SK-N-MC (cell line): ENCODE results near the gene CALN1.

Experiments used
- DNase-seq: peaks from one replicate; pipeline ENCODE4 v3.0.0-alpha.2; 2011; ENCODE audit warnings: low read depth, low spot score
- H3K27ac ChIP-seq: fragments of 200-600 bp; sonication (generic); 2 replicates; pipeline ENCODE4 v1.5.1; 2016; ENCODE audit warnings: mixed run types
- H3K36me3 ChIP-seq: fragments of 200-600 bp; sonication (generic); 2 replicates; pipeline ENCODE4 v1.6.1; 2017; ENCODE audit warnings: antibody characterized with exemption, low read length, mixed read lengths; ENCODE audit not compliant: insufficient read depth
- H3K4me3 ChIP-seq: fragments of 200-600 bp; sonication (generic); 2 replicates; pipeline ENCODE4 v1.5.1; 2016
- H3K9ac ChIP-seq: fragments of 200-600 bp; sonication (generic); 2 replicates; pipeline ENCODE4 v1.8.0; 2017; ENCODE audit warnings: mixed run types, mixed read lengths; ENCODE audit not compliant: insufficient read length
- H3K9me3 ChIP-seq: fragments of 200-600 bp; sonication (generic); 2 replicates; pipeline ENCODE4 v1.6.1; 2017; ENCODE audit warnings: low read depth, mild to moderate bottlenecking, antibody characterized with exemption, low read length, moderate library complexity, mixed read lengths
- EZH2 ChIP-seq: fragments of 200-600 bp; sonication (generic); IDR thresholded peaks from one replicate; pipeline ENCODE4 v1.6.1; 2017; ENCODE audit warnings: antibody characterized with exemption
- FOXP2 ChIP-seq: optimal IDR thresholded peaks from 2 replicates; pipeline ENCODE3; 2011; ENCODE audit warnings: mild to moderate bottlenecking, moderate library complexity; ENCODE audit not compliant: insufficient read depth; ENCODE audit errors: extremely low read length, control extremely low read depth
- POLR2AphosphoS5 ChIP-seq: IDR thresholded peaks from 2 replicates; pipeline ENCODE4 v1.6.1; 2012; ENCODE audit warnings: mild to moderate bottlenecking, low read depth, low read length, borderline replicate concordance

The CALN1 gene

DNA sequence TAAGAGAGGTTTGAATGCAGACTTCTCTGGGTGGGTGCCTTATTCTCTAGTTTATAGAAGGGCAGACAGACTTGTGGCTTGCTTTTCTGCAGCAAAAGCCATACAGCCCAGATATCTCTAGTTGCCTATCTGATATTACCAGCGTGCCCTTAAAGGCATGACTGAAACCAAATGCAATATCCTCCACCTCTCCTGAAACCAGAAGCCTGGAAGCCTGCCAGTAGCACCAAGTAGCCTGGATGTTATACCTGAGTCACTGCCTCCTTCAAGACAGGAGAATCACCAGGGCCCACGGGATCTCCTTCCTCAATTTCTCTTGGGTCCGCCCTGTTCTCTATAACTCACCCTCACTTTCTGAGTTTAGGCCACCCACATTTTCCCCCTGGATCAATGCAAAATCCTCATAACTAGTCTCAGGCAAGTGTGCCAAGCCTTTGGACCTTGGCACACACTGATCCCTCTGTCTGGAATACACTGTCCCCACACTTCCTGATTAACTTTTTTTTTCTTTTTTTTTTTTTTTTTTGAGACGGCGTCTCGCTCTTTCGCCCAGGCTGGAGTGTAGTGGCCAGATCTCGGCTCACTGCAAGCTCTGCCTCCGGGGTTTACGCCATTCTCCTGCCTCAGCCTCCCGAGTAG is 641.8 kb downstream of the CALN1 start:
- Histone ChIP-seq H3K4me3 (no peak overlapping the region), H3K9me3 (no peaks in the 10 kb centered on the region), H3K27ac (no peak overlapping the region), H3K9ac (no peak overlapping the region), H3K36me3 (no peaks in the 10 kb centered on the region)
- TF ChIP-seq EZH2 (no peak), FOXP2 (no peak), POLR2AphosphoS5 (no peak)
- no peak for DNase-seq

- Histone ChIP-seq H3K27ac (no peak overlapping the region), H3K9ac (no peak overlapping the region), H3K9me3 (no peaks in the 10 kb centered on the region), H3K36me3 (no peaks in the 10 kb centered on the region), H3K4me3 (no peak overlapping the region)
- TF ChIP-seq POLR2AphosphoS5 (no peak), FOXP2 (no peak), EZH2 (no peak)
- no peak for DNase-seq
Observed at GRCh38 chr7:71769326-71769725, 642.8 kb downstream of the CALN1 start.

DNA sequence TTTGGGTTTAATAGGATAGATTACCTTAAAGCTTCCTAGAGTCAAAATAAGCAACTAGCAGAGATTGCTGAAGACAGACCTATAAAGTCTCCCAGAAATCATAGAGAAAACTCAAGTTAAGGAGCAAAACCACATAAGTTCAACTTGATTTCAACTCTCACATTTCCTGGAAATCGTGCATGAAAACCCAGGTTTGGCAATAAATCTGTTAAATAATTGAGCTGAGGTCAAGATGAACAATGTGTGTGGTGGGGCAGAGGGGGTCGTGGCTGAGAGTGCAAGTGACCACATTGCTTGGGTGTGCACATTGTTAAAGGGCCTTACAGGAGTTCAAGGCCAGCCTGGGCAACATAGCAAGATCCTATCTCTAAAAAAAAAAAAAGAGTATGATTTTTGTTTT is 643.7 kb downstream of the CALN1 start:
- DNase-seq, result no peak
- H3K9ac ChIP-seq, result no peak overlapping the region
- TF ChIP-seq POLR2AphosphoS5, result no peak
- TF ChIP-seq EZH2, result no peak
- no peak for TF ChIP-seq FOXP2

DNA sequence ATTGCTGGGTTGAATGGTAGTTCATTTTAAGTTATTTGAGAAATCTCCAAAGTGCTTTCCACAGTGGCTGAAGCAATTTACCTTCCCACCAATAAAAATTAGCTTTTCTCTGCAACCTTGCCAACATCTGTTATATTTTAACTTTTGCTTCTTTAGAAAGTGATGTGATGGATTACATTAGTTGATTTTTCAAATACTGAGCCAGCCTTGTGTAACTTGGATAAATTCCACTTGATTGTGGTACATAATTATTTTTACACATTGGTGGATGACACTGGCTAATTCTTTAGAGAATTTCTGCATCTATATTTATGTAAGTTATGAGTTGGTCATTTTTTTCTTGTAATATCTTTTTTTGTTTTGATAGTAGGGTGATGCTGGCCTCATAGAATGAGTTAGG is 646.1 kb downstream of the CALN1 start:
- Histone ChIP-seq H3K9ac (no peak overlapping the region), H3K4me3 (no peak overlapping the region), H3K27ac (no peak overlapping the region), H3K36me3 (no peaks in the 10 kb centered on the region), H3K9me3 (peaks cover 2% of the 10 kb centered on the region; the same call in 1 of the 2 replicates)
- DNase-seq, result no peak
- TF ChIP-seq EZH2, result no peak
- no peak for TF ChIP-seq FOXP2
- no peak for TF ChIP-seq POLR2AphosphoS5

More for the DNA sequence above, 643.7 kb downstream of the CALN1 start:
- no peaks in the 10 kb centered on the region for H3K36me3 ChIP-seq
- no peaks in the 10 kb centered on the region for H3K9me3 ChIP-seq
- H3K4me3 ChIP-seq, result no peak overlapping the region
- H3K27ac ChIP-seq, result no peak overlapping the region

GRCh38 chr7:71761336-71761735 is 650.8 kb downstream of the CALN1 start:
- DNase-seq, result no peak
- TF ChIP-seq POLR2AphosphoS5 (no peak), FOXP2 (no peak), EZH2 (no peak)
- no peak overlapping the region for H3K9ac ChIP-seq
- no peak overlapping the region for H3K27ac ChIP-seq
- H3K36me3 ChIP-seq, result no peaks in the 10 kb centered on the region
- H3K9me3 ChIP-seq, result peaks cover 4% of the 10 kb centered on the region; the same call in 1 of the 2 replicates
- H3K4me3 ChIP-seq, result no peak overlapping the region

GRCh38 chr7:71754828-71755227 is 657.3 kb downstream of the CALN1 start:
- no peak overlapping the region for H3K4me3 ChIP-seq
- H3K9me3 ChIP-seq, result peaks cover 3% of the 10 kb centered on the region; the same call in 1 of the 2 replicates
- TF ChIP-seq FOXP2 (no peak), EZH2 (no peak), POLR2AphosphoS5 (no peak)
- H3K27ac ChIP-seq, result no peak overlapping the region
- DNase-seq, result no peak
- no peaks in the 10 kb centered on the region for H3K36me3 ChIP-seq
- H3K9ac ChIP-seq, result no peak overlapping the region

- no peak for TF ChIP-seq EZH2
- no peak for TF ChIP-seq FOXP2
- TF ChIP-seq POLR2AphosphoS5, result no peak
- DNase-seq, result no peak
- Histone ChIP-seq H3K9ac (no peak overlapping the region), H3K9me3 (peaks cover 3% of the 10 kb centered on the region; the same call in 1 of the 2 replicates), H3K4me3 (no peak overlapping the region), H3K27ac (no peak overlapping the region), H3K36me3 (no peaks in the 10 kb centered on the region)
Observed at GRCh38 chr7:71753956-71754664, 658.0 kb downstream of the CALN1 start.

DNA sequence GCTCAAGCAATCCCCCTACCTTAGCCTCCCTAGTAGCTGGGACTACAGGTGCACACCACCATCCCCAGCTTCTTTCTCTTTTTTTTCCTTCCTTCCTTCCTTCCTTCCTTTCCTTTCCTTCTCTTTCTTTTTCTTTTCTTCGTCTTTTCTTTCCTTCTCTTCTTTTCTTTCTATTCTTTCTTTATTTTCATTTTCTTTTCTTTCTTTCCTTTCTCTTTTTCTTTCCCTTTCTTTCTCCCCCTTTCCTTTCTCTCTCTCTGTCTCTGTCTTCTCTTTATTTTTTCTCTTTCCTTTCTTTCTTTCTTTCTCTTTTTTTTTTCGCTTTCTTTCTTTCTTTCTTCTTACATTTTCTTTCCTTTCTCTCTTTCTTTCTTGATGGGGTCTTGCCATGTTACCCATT is 658.9 kb downstream of the CALN1 start:
- H3K9me3 ChIP-seq, result peaks cover 3% of the 10 kb centered on the region; the same call in 1 of the 2 replicates
- H3K4me3 ChIP-seq, result no peak overlapping the region
- H3K27ac ChIP-seq, result no peak overlapping the region
- no peak for TF ChIP-seq POLR2AphosphoS5
- TF ChIP-seq FOXP2, result no peak
- no peak for TF ChIP-seq EZH2
- no peaks in the 10 kb centered on the region for H3K36me3 ChIP-seq
- no peak overlapping the region for H3K9ac ChIP-seq
- no peak for DNase-seq
